WTC11 (cell line): ENCODE results near the gene TOMM40L.

Experiments used
- CREB1 ChIP-seq: sonication (generic); formaldehyde crosslinking; IDR thresholded peaks from 2 replicates; pipeline ENCODE4 v1.8.0; 2023; ENCODE audit warnings: mild to moderate bottlenecking, missing genetic modification reagents
- ELF4 ChIP-seq: sonication (generic); formaldehyde crosslinking; IDR thresholded peaks from 2 replicates; pipeline ENCODE4 v1.8.1; 2022; ENCODE audit warnings: low read depth, mild to moderate bottlenecking, moderate library complexity, missing genetic modification reagents
- JUN ChIP-seq: sonication (generic); formaldehyde crosslinking; IDR thresholded peaks from 2 replicates; pipeline ENCODE4 v1.8.0; 2023; ENCODE audit warnings: mild to moderate bottlenecking, missing genetic modification reagents
- SP1 ChIP-seq: sonication (generic); formaldehyde crosslinking; conservative IDR thresholded peaks from 2 replicates; pipeline ENCODE4 v1.8.1; 2022; ENCODE audit warnings: missing genetic modification reagents
- TEAD4 ChIP-seq: sonication (generic); formaldehyde crosslinking; IDR thresholded peaks from 2 replicates; pipeline ENCODE4 v1.8.0; 2022; ENCODE audit warnings: mild to moderate bottlenecking, missing genetic modification reagents
- ZBTB21 ChIP-seq: sonication (generic); formaldehyde crosslinking; IDR thresholded peaks from 2 replicates; pipeline ENCODE4 v1.8.1; 2023; ENCODE audit warnings: mild to moderate bottlenecking, missing genetic modification reagents, borderline replicate concordance
- ZNF121 ChIP-seq: sonication (generic); formaldehyde crosslinking; IDR thresholded peaks from 2 replicates; pipeline ENCODE4 v1.8.0; 2023; ENCODE audit warnings: missing genetic modification reagents
- TF ChIP-seq, protein P1 (sequence below): sonication (generic); formaldehyde crosslinking; IDR thresholded peaks from 2 replicates; pipeline ENCODE4 v1.8.0; 2022; ENCODE audit warnings: mild to moderate bottlenecking, missing genetic modification reagents
- TF ChIP-seq, protein P2 (sequence below): fragments of 200-600 bp; IDR thresholded peaks from 2 replicates; pipeline ENCODE4 v1.8.0; 2022; ENCODE audit warnings: antibody characterized with exemption
- TF ChIP-seq, protein P3 (sequence below): sonication (generic); formaldehyde crosslinking; IDR thresholded peaks from 2 replicates; pipeline ENCODE4 v1.8.0; 2022; ENCODE audit warnings: missing genetic modification reagents
- TF ChIP-seq, protein P4 (sequence below): sonication (generic); formaldehyde crosslinking; IDR thresholded peaks from 2 replicates; pipeline ENCODE4 v1.8.0; 2022; ENCODE audit warnings: mild to moderate bottlenecking, missing genetic modification reagents
- TF ChIP-seq, protein P5 (sequence below): sonication (generic); formaldehyde crosslinking; IDR thresholded peaks from 2 replicates; pipeline ENCODE4 v1.8.1; 2023; ENCODE audit warnings: mild to moderate bottlenecking, missing genetic modification reagents, borderline replicate concordance
- TF ChIP-seq, protein P6 (sequence below): fragments of 250-450 bp; sonication (Bioruptor Pico); IDR thresholded peaks from 2 replicates; pipeline ENCODE4 v2.1.2; 2022; ENCODE audit warnings: mild to moderate bottlenecking, moderate library complexity

DNA sequence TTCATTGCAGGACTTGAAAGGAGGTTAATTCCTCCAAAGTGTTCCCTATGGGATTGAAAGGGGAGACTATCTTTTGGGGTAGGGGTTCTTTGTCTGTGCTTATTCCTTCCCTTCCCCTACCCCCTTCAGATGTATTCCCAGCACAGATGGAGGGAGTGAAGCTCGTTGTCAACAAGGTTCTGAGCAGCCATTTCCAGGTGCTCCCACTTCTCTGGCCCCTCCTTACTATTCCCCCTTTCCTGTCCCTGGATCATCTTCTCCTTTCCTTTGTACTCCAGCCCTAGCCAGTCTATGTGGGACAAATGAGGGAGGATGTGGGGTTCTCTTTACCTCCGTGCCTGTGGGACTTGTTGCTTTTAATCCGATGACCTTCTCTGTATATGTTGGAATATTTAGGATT is 899 bp downstream of the TOMM40L start:
- TF ChIP-seq, protein P1, sequence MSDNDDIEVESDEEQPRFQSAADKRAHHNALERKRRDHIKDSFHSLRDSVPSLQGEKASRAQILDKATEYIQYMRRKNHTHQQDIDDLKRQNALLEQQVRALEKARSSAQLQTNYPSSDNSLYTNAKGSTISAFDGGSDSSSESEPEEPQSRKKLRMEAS (CRISPR knock-in tag), result no peak
- TF ChIP-seq, protein P2, sequence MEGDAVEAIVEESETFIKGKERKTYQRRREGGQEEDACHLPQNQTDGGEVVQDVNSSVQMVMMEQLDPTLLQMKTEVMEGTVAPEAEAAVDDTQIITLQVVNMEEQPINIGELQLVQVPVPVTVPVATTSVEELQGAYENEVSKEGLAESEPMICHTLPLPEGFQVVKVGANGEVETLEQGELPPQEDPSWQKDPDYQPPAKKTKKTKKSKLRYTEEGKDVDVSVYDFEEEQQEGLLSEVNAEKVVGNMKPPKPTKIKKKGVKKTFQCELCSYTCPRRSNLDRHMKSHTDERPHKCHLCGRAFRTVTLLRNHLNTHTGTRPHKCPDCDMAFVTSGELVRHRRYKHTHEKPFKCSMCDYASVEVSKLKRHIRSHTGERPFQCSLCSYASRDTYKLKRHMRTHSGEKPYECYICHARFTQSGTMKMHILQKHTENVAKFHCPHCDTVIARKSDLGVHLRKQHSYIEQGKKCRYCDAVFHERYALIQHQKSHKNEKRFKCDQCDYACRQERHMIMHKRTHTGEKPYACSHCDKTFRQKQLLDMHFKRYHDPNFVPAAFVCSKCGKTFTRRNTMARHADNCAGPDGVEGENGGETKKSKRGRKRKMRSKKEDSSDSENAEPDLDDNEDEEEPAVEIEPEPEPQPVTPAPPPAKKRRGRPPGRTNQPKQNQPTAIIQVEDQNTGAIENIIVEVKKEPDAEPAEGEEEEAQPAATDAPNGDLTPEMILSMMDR, result no peak
- TF ChIP-seq TEAD4, result no peak
- TF ChIP-seq, protein P3, sequence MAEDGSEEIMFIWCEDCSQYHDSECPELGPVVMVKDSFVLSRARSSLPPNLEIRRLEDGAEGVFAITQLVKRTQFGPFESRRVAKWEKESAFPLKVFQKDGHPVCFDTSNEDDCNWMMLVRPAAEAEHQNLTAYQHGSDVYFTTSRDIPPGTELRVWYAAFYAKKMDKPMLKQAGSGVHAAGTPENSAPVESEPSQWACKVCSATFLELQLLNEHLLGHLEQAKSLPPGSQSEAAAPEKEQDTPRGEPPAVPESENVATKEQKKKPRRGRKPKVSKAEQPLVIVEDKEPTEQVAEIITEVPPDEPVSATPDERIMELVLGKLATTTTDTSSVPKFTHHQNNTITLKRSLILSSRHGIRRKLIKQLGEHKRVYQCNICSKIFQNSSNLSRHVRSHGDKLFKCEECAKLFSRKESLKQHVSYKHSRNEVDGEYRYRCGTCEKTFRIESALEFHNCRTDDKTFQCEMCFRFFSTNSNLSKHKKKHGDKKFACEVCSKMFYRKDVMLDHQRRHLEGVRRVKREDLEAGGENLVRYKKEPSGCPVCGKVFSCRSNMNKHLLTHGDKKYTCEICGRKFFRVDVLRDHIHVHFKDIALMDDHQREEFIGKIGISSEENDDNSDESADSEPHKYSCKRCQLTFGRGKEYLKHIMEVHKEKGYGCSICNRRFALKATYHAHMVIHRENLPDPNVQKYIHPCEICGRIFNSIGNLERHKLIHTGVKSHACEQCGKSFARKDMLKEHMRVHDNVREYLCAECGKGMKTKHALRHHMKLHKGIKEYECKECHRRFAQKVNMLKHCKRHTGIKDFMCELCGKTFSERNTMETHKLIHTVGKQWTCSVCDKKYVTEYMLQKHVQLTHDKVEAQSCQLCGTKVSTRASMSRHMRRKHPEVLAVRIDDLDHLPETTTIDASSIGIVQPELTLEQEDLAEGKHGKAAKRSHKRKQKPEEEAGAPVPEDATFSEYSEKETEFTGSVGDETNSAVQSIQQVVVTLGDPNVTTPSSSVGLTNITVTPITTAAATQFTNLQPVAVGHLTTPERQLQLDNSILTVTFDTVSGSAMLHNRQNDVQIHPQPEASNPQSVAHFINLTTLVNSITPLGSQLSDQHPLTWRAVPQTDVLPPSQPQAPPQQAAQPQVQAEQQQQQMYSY, result no peak
- TF ChIP-seq SP1 (CRISPR knock-in tag), result no peak
- no peak for TF ChIP-seq JUN (CRISPR knock-in tag)
- no peak for TF ChIP-seq ZBTB21 (CRISPR knock-in tag)
- TF ChIP-seq CREB1 (CRISPR knock-in tag), result no peak
- no peak for TF ChIP-seq ZNF121 (CRISPR knock-in tag)
- TF ChIP-seq, protein P4, sequence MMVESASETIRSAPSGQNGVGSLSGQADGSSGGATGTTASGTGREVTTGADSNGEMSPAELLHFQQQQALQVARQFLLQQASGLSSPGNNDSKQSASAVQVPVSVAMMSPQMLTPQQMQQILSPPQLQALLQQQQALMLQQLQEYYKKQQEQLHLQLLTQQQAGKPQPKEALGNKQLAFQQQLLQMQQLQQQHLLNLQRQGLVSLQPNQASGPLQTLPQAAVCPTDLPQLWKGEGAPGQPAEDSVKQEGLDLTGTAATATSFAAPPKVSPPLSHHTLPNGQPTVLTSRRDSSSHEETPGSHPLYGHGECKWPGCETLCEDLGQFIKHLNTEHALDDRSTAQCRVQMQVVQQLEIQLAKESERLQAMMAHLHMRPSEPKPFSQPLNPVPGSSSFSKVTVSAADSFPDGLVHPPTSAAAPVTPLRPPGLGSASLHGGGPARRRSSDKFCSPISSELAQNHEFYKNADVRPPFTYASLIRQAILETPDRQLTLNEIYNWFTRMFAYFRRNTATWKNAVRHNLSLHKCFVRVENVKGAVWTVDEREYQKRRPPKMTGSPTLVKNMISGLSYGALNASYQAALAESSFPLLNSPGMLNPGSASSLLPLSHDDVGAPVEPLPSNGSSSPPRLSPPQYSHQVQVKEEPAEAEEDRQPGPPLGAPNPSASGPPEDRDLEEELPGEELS, result no peak
- no peak for TF ChIP-seq ELF4
- TF ChIP-seq, protein P5, sequence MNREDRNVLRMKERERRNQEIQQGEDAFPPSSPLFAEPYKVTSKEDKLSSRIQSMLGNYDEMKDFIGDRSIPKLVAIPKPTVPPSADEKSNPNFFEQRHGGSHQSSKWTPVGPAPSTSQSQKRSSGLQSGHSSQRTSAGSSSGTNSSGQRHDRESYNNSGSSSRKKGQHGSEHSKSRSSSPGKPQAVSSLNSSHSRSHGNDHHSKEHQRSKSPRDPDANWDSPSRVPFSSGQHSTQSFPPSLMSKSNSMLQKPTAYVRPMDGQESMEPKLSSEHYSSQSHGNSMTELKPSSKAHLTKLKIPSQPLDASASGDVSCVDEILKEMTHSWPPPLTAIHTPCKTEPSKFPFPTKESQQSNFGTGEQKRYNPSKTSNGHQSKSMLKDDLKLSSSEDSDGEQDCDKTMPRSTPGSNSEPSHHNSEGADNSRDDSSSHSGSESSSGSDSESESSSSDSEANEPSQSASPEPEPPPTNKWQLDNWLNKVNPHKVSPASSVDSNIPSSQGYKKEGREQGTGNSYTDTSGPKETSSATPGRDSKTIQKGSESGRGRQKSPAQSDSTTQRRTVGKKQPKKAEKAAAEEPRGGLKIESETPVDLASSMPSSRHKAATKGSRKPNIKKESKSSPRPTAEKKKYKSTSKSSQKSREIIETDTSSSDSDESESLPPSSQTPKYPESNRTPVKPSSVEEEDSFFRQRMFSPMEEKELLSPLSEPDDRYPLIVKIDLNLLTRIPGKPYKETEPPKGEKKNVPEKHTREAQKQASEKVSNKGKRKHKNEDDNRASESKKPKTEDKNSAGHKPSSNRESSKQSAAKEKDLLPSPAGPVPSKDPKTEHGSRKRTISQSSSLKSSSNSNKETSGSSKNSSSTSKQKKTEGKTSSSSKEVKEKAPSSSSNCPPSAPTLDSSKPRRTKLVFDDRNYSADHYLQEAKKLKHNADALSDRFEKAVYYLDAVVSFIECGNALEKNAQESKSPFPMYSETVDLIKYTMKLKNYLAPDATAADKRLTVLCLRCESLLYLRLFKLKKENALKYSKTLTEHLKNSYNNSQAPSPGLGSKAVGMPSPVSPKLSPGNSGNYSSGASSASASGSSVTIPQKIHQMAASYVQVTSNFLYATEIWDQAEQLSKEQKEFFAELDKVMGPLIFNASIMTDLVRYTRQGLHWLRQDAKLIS (CRISPR knock-in tag), result no peak
- TF ChIP-seq, protein P6, sequence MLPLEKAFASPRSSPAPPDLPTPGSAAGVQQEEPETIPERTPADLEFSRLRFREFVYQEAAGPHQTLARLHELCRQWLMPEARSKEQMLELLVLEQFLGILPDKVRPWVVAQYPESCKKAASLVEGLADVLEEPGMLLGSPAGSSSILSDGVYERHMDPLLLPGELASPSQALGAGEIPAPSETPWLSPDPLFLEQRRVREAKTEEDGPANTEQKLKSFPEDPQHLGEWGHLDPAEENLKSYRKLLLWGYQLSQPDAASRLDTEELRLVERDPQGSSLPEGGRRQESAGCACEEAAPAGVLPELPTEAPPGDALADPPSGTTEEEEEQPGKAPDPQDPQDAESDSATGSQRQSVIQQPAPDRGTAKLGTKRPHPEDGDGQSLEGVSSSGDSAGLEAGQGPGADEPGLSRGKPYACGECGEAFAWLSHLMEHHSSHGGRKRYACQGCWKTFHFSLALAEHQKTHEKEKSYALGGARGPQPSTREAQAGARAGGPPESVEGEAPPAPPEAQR, result no peak
